Measurements from ENCODE around the gene SPOCK1.
"Not testable (repeated sequence)": the region's sequence is repeated elsewhere in the genome, so short reads cannot be mapped to it uniquely, and the experiment has no call there.

SPOCK1 gene

GRCh38 chr5:137263371-137264005, 235.6 kb downstream of the SPOCK1 start:
- DNase-seq (ENCODE audit: low spot score): no peak

GRCh38 chr5:137262818-137263217, 236.3 kb downstream of the SPOCK1 start:
- no peak for DNase-seq (ENCODE audit: low spot score)

GRCh38 chr5:137260820-137261695, 238.1 kb downstream of the SPOCK1 start:
- no peak for DNase-seq (ENCODE audit: low spot score)

GRCh38 chr5:137259115-137259514, 240.0 kb downstream of the SPOCK1 start:
- DNase-seq (ENCODE audit: low spot score): not testable (repeated sequence)

GRCh38 chr5:137254119-137255090, 244.7 kb downstream of the SPOCK1 start:
- DNase-seq (ENCODE audit: low spot score): no peak

- DNase-seq (ENCODE audit: low spot score): no peak
Measured at GRCh38 chr5:137252512-137252911, 246.6 kb downstream of the SPOCK1 start.

- DNase-seq (ENCODE audit: low spot score): no peak
Measured at GRCh38 chr5:137250421-137250820, 248.7 kb downstream of the SPOCK1 start.

- no peak for DNase-seq (ENCODE audit: low spot score)
Measured at GRCh38 chr5:137248527-137248926, 250.6 kb downstream of the SPOCK1 start.

GRCh38 chr5:137245438-137245837, 253.7 kb downstream of the SPOCK1 start:
- DNase-seq (ENCODE audit: low spot score): no peak

- no peak for DNase-seq (ENCODE audit: low spot score)
Measured at GRCh38 chr5:137240285-137240684, 258.8 kb downstream of the SPOCK1 start.

GRCh38 chr5:137236849-137237507, 262.1 kb downstream of the SPOCK1 start:
- no peak for DNase-seq (ENCODE audit: low spot score)

GRCh38 chr5:137236252-137236651, 262.9 kb downstream of the SPOCK1 start:
- DNase-seq (ENCODE audit: low spot score): no peak

- no peak for DNase-seq (ENCODE audit: low spot score)
Measured at GRCh38 chr5:137234973-137235943, 263.9 kb downstream of the SPOCK1 start.

- DNase-seq (ENCODE audit: low spot score): no peak
Measured at GRCh38 chr5:137233726-137234125, 265.4 kb downstream of the SPOCK1 start.

GRCh38 chr5:137233304-137233703, 265.8 kb downstream of the SPOCK1 start:
- DNase-seq (ENCODE audit: low spot score): not testable (repeated sequence)

- DNase-seq (ENCODE audit: low spot score): no peak
Measured at GRCh38 chr5:137231540-137231939, 267.6 kb downstream of the SPOCK1 start.

GRCh38 chr5:137228816-137229215, 270.3 kb downstream of the SPOCK1 start:
- no peak for DNase-seq (ENCODE audit: low spot score)

- no peak for DNase-seq (ENCODE audit: low spot score)
Measured at GRCh38 chr5:137226081-137226480, 273.0 kb downstream of the SPOCK1 start.

GRCh38 chr5:137223324-137224295, 275.5 kb downstream of the SPOCK1 start:
- no peak for DNase-seq (ENCODE audit: low spot score)
